IMR-90 (cell line): Measurements from ENCODE around the gene TP73. TPM values are rescaled to one million over a fixed set of nuclear protein-coding genes. Genes with fewer than 3 reads are reported as not detected.

Source experiments
- ATAC-seq: fragments of 200-7000 bp; cut with Tn5 transposase; 2 replicates; pipeline ENCODE4 v1.9.1; 2020; ENCODE audit warnings: low read depth, mild to moderate bottlenecking, moderate library complexity
- BruUV-seq: library from RNA; stranded (reverse); fragments of 400-500 nt; replicated peaks from 2 replicates; lab custom pipeline; 2021; lab: Mats Ljungman, UMichigan
- CTCF ChIA-PET: fragments of 300-600 bp; formaldehyde crosslinking; extraction: SDS; loops from one replicate; lab custom pipeline; 2021; ENCODE audit warnings: antibody characterized with exemption; lab: Yijun Ruan, JAX
- POLR2A ChIA-PET: fragments of 300-600 bp; sonication (Branson Sonifier 250); formaldehyde crosslinking; loops from one replicate; lab custom pipeline; 2022; ENCODE audit warnings: antibody characterized with exemption; ENCODE audit not compliant: unreplicated experiment; lab: Charles Lee
- DNase-seq: peaks from one replicate; pipeline ENCODE4 v3.0.0; 2013
- H2AFZ ChIP-seq: replicated peaks from 2 replicates; pipeline ENCODE3; 2013; ENCODE audit warnings: low read length, mild to moderate bottlenecking; ENCODE audit not compliant: poor library complexity
- H2AK5ac ChIP-seq: 2 replicates; pipeline ENCODE4 v1.6.1; 2013; ENCODE audit warnings: low read depth, low read length, inconsistent platforms
- H2AK9ac ChIP-seq: replicated peaks from 2 replicates; pipeline ENCODE3; 2013; ENCODE audit warnings: mild to moderate bottlenecking, low read depth, low read length, moderate library complexity; ENCODE audit not compliant: poor library complexity
- H2BK120ac ChIP-seq: 2 replicates; pipeline ENCODE4 v1.6.1; 2013; ENCODE audit warnings: low read depth, low read length, inconsistent platforms
- H2BK15ac ChIP-seq: 3 replicates; pipeline ENCODE4 v1.6.1; 2013; ENCODE audit warnings: low read depth, low read length, inconsistent platforms
- H2BK20ac ChIP-seq: 2 replicates; pipeline ENCODE4 v1.6.1; 2013; ENCODE audit warnings: low read depth, mild to moderate bottlenecking, inconsistent platforms, low read length, moderate library complexity
- H2BK5ac ChIP-seq: 2 replicates; pipeline ENCODE4 v1.6.1; 2013; ENCODE audit warnings: mild to moderate bottlenecking, low read depth, low read length, inconsistent platforms; ENCODE audit not compliant: poor library complexity, severe bottlenecking
- H3K14ac ChIP-seq: replicated peaks from 2 replicates; pipeline ENCODE4 v1.6.1; 2013; ENCODE audit warnings: low read depth, low read length, inconsistent platforms
- H3K18ac ChIP-seq: 2 replicates; pipeline ENCODE4 v1.6.1; 2013; ENCODE audit warnings: low read depth, low read length, control low read depth
- H3K23ac ChIP-seq: 2 replicates; pipeline ENCODE4 v1.6.1; 2013; ENCODE audit warnings: low read depth, low read length, inconsistent platforms
- H3K27ac ChIP-seq: 2 replicates; pipeline ENCODE4 v1.5.1; 2013; ENCODE audit warnings: mild to moderate bottlenecking, control low read depth, low read length; ENCODE audit not compliant: insufficient read depth
- H3K27me3 ChIP-seq: 2 replicates; pipeline ENCODE4 v1.6.1; 2013; ENCODE audit warnings: low read length; ENCODE audit not compliant: control insufficient read depth, insufficient read depth
- H3K36me3 ChIP-seq: 2 replicates; pipeline ENCODE4 v1.6.1; 2013; ENCODE audit warnings: low read length, mixed read lengths; ENCODE audit not compliant: control insufficient read depth, insufficient read depth
- H3K4ac ChIP-seq: 2 replicates; pipeline ENCODE4 v1.6.1; 2013; ENCODE audit warnings: low read depth, low read length, inconsistent platforms
- H3K4me1 ChIP-seq: 2 replicates; pipeline ENCODE4 v1.6.1; 2013; ENCODE audit warnings: low read length, mixed read lengths; ENCODE audit not compliant: control insufficient read depth, insufficient read depth
- H3K4me2 ChIP-seq: 2 replicates; pipeline ENCODE4 v1.6.1; 2013; ENCODE audit warnings: low read depth, mild to moderate bottlenecking, control low read depth, low read length, moderate library complexity
- H3K4me3 ChIP-seq: 2 replicates; pipeline ENCODE4 v1.5.1; 2013; ENCODE audit warnings: low read depth, mild to moderate bottlenecking, control low read depth, low read length, moderate library complexity; ENCODE audit not compliant: insufficient read depth
- H3K56ac ChIP-seq: 2 replicates; pipeline ENCODE4 v1.6.1; 2013; ENCODE audit warnings: low read length, inconsistent platforms; ENCODE audit not compliant: insufficient read depth; ENCODE audit errors: extremely low read depth
- H3K79me1 ChIP-seq, 2 experiments: 2 replicates each; pipeline ENCODE4 v1.6.1; 2013; ENCODE audit warnings: low read length in 2 of 2, inconsistent platforms in 1 of 2, low read depth in 1 of 2
- H3K9ac ChIP-seq: 2 replicates; pipeline ENCODE4 v1.6.1; 2013; ENCODE audit warnings: low read depth, low read length, control low read depth
- H3K9me1 ChIP-seq: 2 replicates; pipeline ENCODE4 v1.6.1; 2013; ENCODE audit warnings: low read length, inconsistent platforms; ENCODE audit not compliant: insufficient read depth
- H3K9me3 ChIP-seq: 2 replicates; pipeline ENCODE4 v1.6.1; 2013; ENCODE audit warnings: low read length; ENCODE audit not compliant: control insufficient read depth, insufficient read depth
- H4K20me1 ChIP-seq: 2 replicates; pipeline ENCODE4 v1.6.1; 2013; ENCODE audit warnings: low read length, inconsistent platforms; ENCODE audit not compliant: insufficient read depth
- H4K5ac ChIP-seq: 2 replicates; pipeline ENCODE4 v1.6.1; 2013; ENCODE audit warnings: mild to moderate bottlenecking, low read depth, low read length, control low read depth
- H4K8ac ChIP-seq, 2 experiments: 2 replicates each; pipeline ENCODE4 v1.6.1; 2013; ENCODE audit warnings: low read depth in 2 of 2, low read length in 2 of 2, control low read depth in 1 of 2, inconsistent platforms in 1 of 2
- H4K91ac ChIP-seq: 2 replicates; pipeline ENCODE4 v1.6.1; 2013; ENCODE audit warnings: low read depth, low read length, inconsistent platforms; ENCODE audit not compliant: insufficient read depth
- BHLHE40 ChIP-seq: fragments of 150-350 bp; IDR thresholded peaks from 2 replicates; pipeline ENCODE4 v1.6.1; 2016; ENCODE audit warnings: mild to moderate bottlenecking, low read depth, low read length
- CEBPB ChIP-seq: IDR thresholded peaks from 2 replicates; pipeline ENCODE4 v1.6.1; 2012; ENCODE audit warnings: low read depth, low read length, improper control_type of control experiment
- CHD1 ChIP-seq: IDR thresholded peaks from 2 replicates; pipeline ENCODE4 v1.6.1; 2012; ENCODE audit warnings: low read depth, low read length, improper control_type of control experiment
- CTCF ChIP-seq: conservative IDR thresholded peaks from 2 replicates; pipeline ENCODE4 v1.5.1; 2012; ENCODE audit warnings: mild to moderate bottlenecking, low read depth, low read length, improper control_type of control experiment
- ELK1 ChIP-seq: fragments of 150-350 bp; IDR thresholded peaks from 2 replicates; pipeline ENCODE4 v1.6.1; 2016; ENCODE audit warnings: low read depth, mild to moderate bottlenecking, low read length, moderate library complexity, borderline replicate concordance
- FOS ChIP-seq: fragments of 150-350 bp; IDR thresholded peaks from 2 replicates; pipeline ENCODE4 v1.6.1; 2016; ENCODE audit warnings: low read depth, low read length
- MAFK ChIP-seq: IDR thresholded peaks from 2 replicates; pipeline ENCODE4 v1.6.1; 2012; ENCODE audit warnings: low read depth, low read length, improper control_type of control experiment
- MAZ ChIP-seq: IDR thresholded peaks from 2 replicates; pipeline ENCODE4 v1.6.1; 2012; ENCODE audit warnings: low read depth, mild to moderate bottlenecking, low read length, improper control_type of control experiment, moderate library complexity, borderline replicate concordance
- MXI1 ChIP-seq: IDR thresholded peaks from 2 replicates; pipeline ENCODE4 v1.6.1; 2012; ENCODE audit warnings: low read depth, mild to moderate bottlenecking, low read length, moderate library complexity, borderline replicate concordance
- NFE2L2 ChIP-seq: fragments of 150-350 bp; IDR thresholded peaks from 2 replicates; pipeline ENCODE4 v1.6.1; 2016; ENCODE audit warnings: low read depth, mild to moderate bottlenecking, low read length
- POLR2A ChIP-seq: IDR thresholded peaks from 2 replicates; pipeline ENCODE4 v1.6.1; 2012; ENCODE audit warnings: mild to moderate bottlenecking, low read depth, low read length
- RAD21 ChIP-seq: IDR thresholded peaks from 2 replicates; pipeline ENCODE4 v1.6.1; 2012; ENCODE audit warnings: low read length, improper control_type of control experiment
- RCOR1 ChIP-seq: IDR thresholded peaks from 2 replicates; pipeline ENCODE4 v1.6.1; 2012; ENCODE audit warnings: mild to moderate bottlenecking, low read length, improper control_type of control experiment; ENCODE audit not compliant: insufficient replicate concordance
- RFX5 ChIP-seq: IDR thresholded peaks from 2 replicates; pipeline ENCODE4 v1.8.0; 2012; ENCODE audit warnings: low read depth, mild to moderate bottlenecking, low read length, moderate library complexity
- SMC3 ChIP-seq: fragments of 150-350 bp; IDR thresholded peaks from 2 replicates; pipeline ENCODE4 v1.6.1; 2016; ENCODE audit warnings: low read depth, mild to moderate bottlenecking, antibody characterized with exemption, low read length, moderate library complexity
- USF2 ChIP-seq: fragments of 150-350 bp; IDR thresholded peaks from 2 replicates; pipeline ENCODE4 v1.6.1; 2017; ENCODE audit warnings: mild to moderate bottlenecking, antibody characterized with exemption, low read length, low read depth
- WGBS, 2 experiments: methylation state at CpG; one replicate each; pipeline versions ENCODE4 v1.1.5 to v1.1.7; 2013; ENCODE audit warnings: missing lambda C conversion rate in 2 of 2; ENCODE audit not compliant: insufficient read length in 1 of 2; ENCODE audit errors: extremely low coverage in 2 of 2; 5-methylcytosine and 5-hydroxymethylcytosine counted together
- dilution Hi-C: fragments of 300-500 bp; cut with HindIII; formaldehyde crosslinking; loops from one replicate; pipeline ENCODE4 v1.14.3; 2018; ENCODE audit warnings: low sequenced_read_pairs; ENCODE audit not compliant: unreplicated experiment
- in situ Hi-C: fragments of 300-500 bp; cut with MboI; formaldehyde crosslinking; loops from 3 replicates; pipeline ENCODE4 v1.14.3; 2019; ENCODE audit warnings: low sequenced_read_pairs, inconsistent platforms, mixed read lengths
- intact Hi-C: fragments of 100-400 bp; cut with micrococcal nuclease; formaldehyde crosslinking; loops from 2 replicates; pipeline ENCODE4 v1.10.0; 2022
- polyA plus RNA-seq, 3 experiments: library from polyadenylated mRNA; depleted of rRNA; stranded (reverse); fragments of >200 nt; gene quantifications; 2 replicates each; pipeline ENCODE4 v1.2.3, GENCODE V29; 2012; ENCODE audit warnings: low replicate concordance in 1 of 3
- total RNA-seq: library from RNA; depleted of rRNA; stranded (reverse); fragments of >200 nt; gene quantifications from 2 replicates; pipeline ENCODE4 v1.2.3, GENCODE V29; 2012

TP73 gene
- total and polyA plus RNA-seq, 2 of the 4 experiments (the other 2 are of a cell fraction): not detected

- Histone ChIP-seq H3K56ac (no peak overlapping the region), H2BK5ac (no peak overlapping the region), H2AK9ac (no peak overlapping the region), H2BK120ac (no peak overlapping the region), H3K4me2 (no peak overlapping the region), H4K5ac (no peak overlapping the region), H3K14ac (no peak overlapping the region), H3K9ac (no peak overlapping the region), H2AK5ac (no peak overlapping the region), H4K91ac (no peak overlapping the region), H3K23ac (no peak overlapping the region), H3K9me1 (no peaks in the 10 kb centered on the region), H3K27ac (no peak overlapping the region), H3K4me3 (no peak overlapping the region), H3K9me3 (no peaks in the 10 kb centered on the region), H3K36me3 (no peaks in the 10 kb centered on the region), H3K27me3 (peaks cover 75% of the 10 kb centered on the region), H3K79me1 (no peaks in the 10 kb centered on the region), H2BK15ac (no peak overlapping the region), H4K8ac (no peak overlapping the region), H2BK20ac (no peak overlapping the region), H3K4me1 (no peaks in the 10 kb centered on the region), H3K18ac (no peak overlapping the region), H3K4ac (no peak overlapping the region), H4K20me1 (no peaks in the 10 kb centered on the region), H2AFZ (no peak overlapping the region)
- no CpG with 5 or more reads among the region's 15 CpGs for WGBS, 2 experiments
- DNase-seq (no peak), ATAC-seq (no peak)
- POLR2A ChIA-PET: no interaction called here
- intact Hi-C loops (no loop called here), in situ Hi-C loops (no loop called here), dilution Hi-C loops (no loop called here)
- no TSS peak for BruUV-seq
- CTCF ChIA-PET: no interaction called here
- TF ChIP-seq RAD21 (no peak), MAZ (no peak), POLR2A (no peak), CEBPB (no peak), CTCF (no peak), FOS (no peak), RFX5 (no peak), CHD1 (no peak), SMC3 (no peak), USF2 (no peak), NFE2L2 (no peak), MAFK (no peak), ELK1 (no peak), MXI1 (no peak), RCOR1 (no peak), BHLHE40 (no peak)
Measured at GRCh38 chr1:3710251-3710650, 57.9 kb downstream of the TP73 start.
